GM23338 (cell line): ENCODE data around the gene COP1. TPM values are rescaled to one million over a fixed set of nuclear protein-coding genes. Genes with fewer than 3 reads are reported as not detected.

Source experiments
- ATAC-seq: fragments of 200-7000 bp; cut with Tn5 transposase; 3 replicates; pipeline ENCODE4 v1.9.1; 2020
- DNase-seq: peaks from one replicate; pipeline ENCODE4 v3.0.0-alpha.2; 2015; ENCODE audit warnings: low spot score
- H2AFZ ChIP-seq: fragments of 200-600 bp; sonication (generic); 2 replicates; pipeline ENCODE4 v1.8.0; 2016; ENCODE audit warnings: antibody characterized with exemption, mild to moderate bottlenecking, moderate library complexity
- H3F3A ChIP-seq: fragments of 200-600 bp; sonication (generic); replicated peaks from 2 replicates; pipeline ENCODE4 v1.8.0; 2017; ENCODE audit warnings: antibody characterized with exemption, mixed run types, low read depth
- H3K27ac ChIP-seq: fragments of 200-600 bp; sonication (generic); 2 replicates; pipeline ENCODE4 v1.6.1; 2016; ENCODE audit warnings: low read depth
- H3K27me3 ChIP-seq: fragments of 200-600 bp; sonication (generic); 2 replicates; pipeline ENCODE4 v1.8.0; 2016; ENCODE audit warnings: mild to moderate bottlenecking, mixed run types, moderate library complexity; ENCODE audit not compliant: insufficient read depth
- H3K36me3 ChIP-seq: fragments of 200-600 bp; sonication (generic); 2 replicates; pipeline ENCODE4 v1.8.0; 2016; ENCODE audit warnings: mild to moderate bottlenecking; ENCODE audit not compliant: insufficient read depth
- H3K4me1 ChIP-seq: fragments of 200-600 bp; sonication (generic); 2 replicates; pipeline ENCODE4 v1.8.0; 2016; ENCODE audit warnings: mild to moderate bottlenecking, moderate library complexity; ENCODE audit not compliant: insufficient read depth
- H3K4me2 ChIP-seq: fragments of 200-600 bp; sonication (generic); 2 replicates; pipeline ENCODE4 v1.7.1; 2017; ENCODE audit warnings: mixed run types
- H3K4me3 ChIP-seq: fragments of 200-600 bp; sonication (generic); 2 replicates; pipeline ENCODE4 v1.6.1; 2016; ENCODE audit warnings: mixed run types
- H3K79me2 ChIP-seq: fragments of 200-600 bp; sonication (generic); replicated peaks from 2 replicates; pipeline ENCODE4 v1.8.0; 2017; ENCODE audit warnings: mild to moderate bottlenecking; ENCODE audit not compliant: insufficient read depth
- H3K9me2 ChIP-seq: fragments of 200-600 bp; sonication (generic); 2 replicates; pipeline ENCODE4 v1.8.0; 2017; ENCODE audit not compliant: insufficient read depth
- H4K20me1 ChIP-seq: fragments of 200-600 bp; sonication (generic); replicated peaks from 2 replicates; pipeline ENCODE4 v1.8.0; 2017; ENCODE audit warnings: mild to moderate bottlenecking; ENCODE audit not compliant: insufficient read depth
- H3K27ac Mint-ChIP-seq: 2 replicates; pipeline ENCODE4 v1.8.0; 2020; ENCODE audit warnings: inconsistent platforms, mild to moderate bottlenecking, moderate library complexity, mixed read lengths
- H3K27me3 Mint-ChIP-seq: 3 replicates; pipeline ENCODE4 v1.8.0; 2022; ENCODE audit warnings: low read depth, mild to moderate bottlenecking, moderate library complexity, mixed read lengths, inconsistent platforms; ENCODE audit not compliant: insufficient read depth, poor library complexity
- H3K36me3 Mint-ChIP-seq: 3 replicates; pipeline ENCODE4 v1.8.0; 2021; ENCODE audit warnings: low read depth, mild to moderate bottlenecking, inconsistent platforms, moderate library complexity, mixed read lengths
- H3K4me1 Mint-ChIP-seq: 3 replicates; pipeline ENCODE4 v1.8.0; 2020; ENCODE audit warnings: mild to moderate bottlenecking, inconsistent platforms, mixed read lengths
- H3K4me3 Mint-ChIP-seq: 3 replicates; pipeline ENCODE4 v1.8.0; 2021; ENCODE audit warnings: moderate library complexity, mild to moderate bottlenecking, inconsistent platforms, mixed read lengths
- H3K9me3 Mint-ChIP-seq: 3 replicates; pipeline ENCODE4 v1.8.0; 2020; ENCODE audit warnings: moderate library complexity, mild to moderate bottlenecking, inconsistent platforms, mixed read lengths
- CREB1 ChIP-seq: fragments of 250-450 bp; sonication (Bioruptor Pico); IDR thresholded peaks from 2 replicates; pipeline ENCODE4 v1.5.0; 2020; ENCODE audit warnings: low read depth, mild to moderate bottlenecking, moderate library complexity
- ETS1 ChIP-seq: IDR thresholded peaks from 2 replicates; pipeline ENCODE4 v1.6.1; 2016; ENCODE audit warnings: antibody characterized with exemption
- EZH2phosphoT487 ChIP-seq: fragments of 200-600 bp; sonication (generic); IDR thresholded peaks from one replicate; pipeline ENCODE4 v1.8.1; 2018; ENCODE audit warnings: antibody characterized with exemption; ENCODE audit not compliant: unreplicated experiment
- JUNB ChIP-seq: IDR thresholded peaks from one replicate; pipeline ENCODE4 v1.6.1; 2016; ENCODE audit warnings: antibody characterized with exemption; ENCODE audit not compliant: unreplicated experiment
- NANOG ChIP-seq: IDR thresholded peaks from 2 replicates; pipeline ENCODE4 v1.6.1; 2016; ENCODE audit warnings: antibody characterized with exemption, borderline replicate concordance
- POLR2AphosphoS5 ChIP-seq: IDR thresholded peaks from 2 replicates; pipeline ENCODE4 v1.6.1; 2016; ENCODE audit warnings: antibody characterized with exemption, low read depth
- STAT1 ChIP-seq: IDR thresholded peaks from one replicate; pipeline ENCODE4 v1.6.1; 2016; ENCODE audit warnings: antibody characterized with exemption; ENCODE audit not compliant: unreplicated experiment
- ZNF331 ChIP-seq: fragments of 250-450 bp; sonication (Bioruptor Pico); IDR thresholded peaks from 2 replicates; pipeline ENCODE4 v1.5.0; 2020; ENCODE audit warnings: low read depth, mild to moderate bottlenecking, moderate library complexity
- polyA plus RNA-seq: library from polyadenylated mRNA; unstranded; fragments of >200 nt; fragmentation: Nextera tagmentation; extraction: Ambion mirVana; gene quantifications from 2 replicates; pipeline ENCODE4 v1.2.1, GENCODE V29; 2016
- total RNA-seq: library from RNA; depleted of rRNA; stranded (reverse); fragments of >200 nt; shearing (Covaris generic); gene quantifications from 2 replicates; pipeline ENCODE4 v1.2.3, GENCODE V29; 2014
- TF ChIP-seq, protein P1 (sequence below): fragments of 250-450 bp; sonication (Bioruptor Pico); IDR thresholded peaks from 2 replicates; pipeline ENCODE4 v1.5.0; 2020; ENCODE audit warnings: mild to moderate bottlenecking, moderate library complexity
- TF ChIP-seq, protein P2 (sequence below): IDR thresholded peaks from one replicate; pipeline ENCODE4 v1.6.1; 2018; ENCODE audit warnings: antibody characterized with exemption; ENCODE audit not compliant: unreplicated experiment

The COP1 gene
- total and polyA plus RNA-seq, 2 experiments from 2014 or later: 54.0 to 54.9 TPM

DNA sequence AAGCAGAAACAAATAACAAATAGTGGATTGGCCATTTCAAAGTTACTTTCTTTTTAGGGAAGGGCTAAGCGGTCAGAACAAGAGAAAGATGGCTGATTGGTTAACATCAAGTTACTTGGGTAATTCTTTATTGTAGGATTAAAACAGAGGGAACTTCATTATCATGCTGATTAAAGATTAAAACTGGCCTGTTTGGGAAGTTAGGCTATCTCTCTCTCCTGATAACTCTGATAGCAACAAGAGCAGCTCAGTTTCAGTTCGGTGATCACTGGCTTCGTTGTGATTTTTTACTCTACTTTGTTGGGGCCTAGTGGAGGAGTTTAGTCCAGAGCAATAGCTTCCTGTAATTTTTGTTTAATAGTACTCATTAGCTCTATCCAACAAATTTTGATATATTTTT is 20.5 kb upstream of the COP1 start (continued):
- TF ChIP-seq JUNB: no peak
- no peak for TF ChIP-seq ZNF331 (CRISPR knock-in tag)
- no peak for TF ChIP-seq NANOG

DNA sequence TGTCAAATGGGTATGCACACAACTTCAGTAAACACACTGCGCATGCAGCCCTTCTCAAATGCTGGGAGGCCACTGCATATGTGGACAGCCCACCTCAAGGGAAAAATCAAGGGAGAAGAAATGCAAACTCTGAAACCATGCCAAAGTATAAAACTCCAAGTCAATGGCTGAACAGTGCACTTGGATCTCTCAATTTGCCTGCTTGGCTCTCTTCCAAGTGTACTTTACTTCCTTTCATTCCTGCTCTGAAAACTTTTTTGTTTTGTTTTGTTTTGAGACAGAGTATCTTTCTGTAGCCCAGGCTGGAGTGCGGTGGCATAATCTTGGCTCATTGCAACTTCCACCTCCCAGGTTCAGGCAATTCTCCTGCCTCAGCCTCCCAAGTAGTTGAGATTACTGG is 18.8 kb upstream of the COP1 start:
- Histone ChIP-seq H4K20me1 (no peaks in the 10 kb centered on the region), H3K9me2 (no peaks in the 10 kb centered on the region), H2AFZ (peak overlapping the region; percentile 67; the same call in 1 of the 2 replicates), H3F3A (no peaks in the 10 kb centered on the region), H3K27ac (no peak overlapping the region), H3K27me3 (no peaks in the 10 kb centered on the region), H3K36me3 (no peaks in the 10 kb centered on the region), H3K4me1 (peaks cover 19% of the 10 kb centered on the region), H3K79me2 (no peaks in the 10 kb centered on the region), H3K4me3 (no peak overlapping the region), H3K4me2 (no peak overlapping the region)
- Mint-ChIP-seq H3K4me3 (no peak overlapping the region), H3K9me3 (no peaks in the 10 kb centered on the region), H3K27ac (no peak overlapping the region), H3K36me3 (no peaks in the 10 kb centered on the region; the same call in 2 of the 3 replicates), H3K4me1 (peaks cover 24% of the 10 kb centered on the region), H3K27me3 (peaks cover 3% of the 10 kb centered on the region)
- DNase-seq (no peak), ATAC-seq (no peak)
- TF ChIP-seq POLR2AphosphoS5 (no peak), EZH2phosphoT487 (no peak)

GRCh38 chr1:176225479-176225875 is 18.4 kb upstream of the COP1 start:
- Mint-ChIP-seq H3K27me3 (peaks cover 3% of the 10 kb centered on the region), H3K27ac (no peak overlapping the region), H3K9me3 (no peaks in the 10 kb centered on the region), H3K36me3 (no peaks in the 10 kb centered on the region; the same call in 2 of the 3 replicates), H3K4me3 (no peak overlapping the region), H3K4me1 (peaks cover 21% of the 10 kb centered on the region)
- ATAC-seq: peak; percentile 36; the same call in 1 of the 3 replicates
- no peaks in the 10 kb centered on the region for H4K20me1 ChIP-seq
- no peaks in the 10 kb centered on the region for H3K36me3 ChIP-seq
- no peak overlapping the region for H3K4me3 ChIP-seq
- H3K4me2 ChIP-seq: no peak overlapping the region
- H3K79me2 ChIP-seq: no peaks in the 10 kb centered on the region
- H3K9me2 ChIP-seq: no peaks in the 10 kb centered on the region
- H3F3A ChIP-seq: no peaks in the 10 kb centered on the region
- no peaks in the 10 kb centered on the region for H3K27me3 ChIP-seq
- no peak overlapping the region for H3K27ac ChIP-seq
- peak overlapping the region; percentile 67; the same call in 1 of the 2 replicates for H2AFZ ChIP-seq
- DNase-seq: peak; percentile 25
- peaks cover 19% of the 10 kb centered on the region for H3K4me1 ChIP-seq
- no peak for TF ChIP-seq ETS1
- TF ChIP-seq, protein P1, sequence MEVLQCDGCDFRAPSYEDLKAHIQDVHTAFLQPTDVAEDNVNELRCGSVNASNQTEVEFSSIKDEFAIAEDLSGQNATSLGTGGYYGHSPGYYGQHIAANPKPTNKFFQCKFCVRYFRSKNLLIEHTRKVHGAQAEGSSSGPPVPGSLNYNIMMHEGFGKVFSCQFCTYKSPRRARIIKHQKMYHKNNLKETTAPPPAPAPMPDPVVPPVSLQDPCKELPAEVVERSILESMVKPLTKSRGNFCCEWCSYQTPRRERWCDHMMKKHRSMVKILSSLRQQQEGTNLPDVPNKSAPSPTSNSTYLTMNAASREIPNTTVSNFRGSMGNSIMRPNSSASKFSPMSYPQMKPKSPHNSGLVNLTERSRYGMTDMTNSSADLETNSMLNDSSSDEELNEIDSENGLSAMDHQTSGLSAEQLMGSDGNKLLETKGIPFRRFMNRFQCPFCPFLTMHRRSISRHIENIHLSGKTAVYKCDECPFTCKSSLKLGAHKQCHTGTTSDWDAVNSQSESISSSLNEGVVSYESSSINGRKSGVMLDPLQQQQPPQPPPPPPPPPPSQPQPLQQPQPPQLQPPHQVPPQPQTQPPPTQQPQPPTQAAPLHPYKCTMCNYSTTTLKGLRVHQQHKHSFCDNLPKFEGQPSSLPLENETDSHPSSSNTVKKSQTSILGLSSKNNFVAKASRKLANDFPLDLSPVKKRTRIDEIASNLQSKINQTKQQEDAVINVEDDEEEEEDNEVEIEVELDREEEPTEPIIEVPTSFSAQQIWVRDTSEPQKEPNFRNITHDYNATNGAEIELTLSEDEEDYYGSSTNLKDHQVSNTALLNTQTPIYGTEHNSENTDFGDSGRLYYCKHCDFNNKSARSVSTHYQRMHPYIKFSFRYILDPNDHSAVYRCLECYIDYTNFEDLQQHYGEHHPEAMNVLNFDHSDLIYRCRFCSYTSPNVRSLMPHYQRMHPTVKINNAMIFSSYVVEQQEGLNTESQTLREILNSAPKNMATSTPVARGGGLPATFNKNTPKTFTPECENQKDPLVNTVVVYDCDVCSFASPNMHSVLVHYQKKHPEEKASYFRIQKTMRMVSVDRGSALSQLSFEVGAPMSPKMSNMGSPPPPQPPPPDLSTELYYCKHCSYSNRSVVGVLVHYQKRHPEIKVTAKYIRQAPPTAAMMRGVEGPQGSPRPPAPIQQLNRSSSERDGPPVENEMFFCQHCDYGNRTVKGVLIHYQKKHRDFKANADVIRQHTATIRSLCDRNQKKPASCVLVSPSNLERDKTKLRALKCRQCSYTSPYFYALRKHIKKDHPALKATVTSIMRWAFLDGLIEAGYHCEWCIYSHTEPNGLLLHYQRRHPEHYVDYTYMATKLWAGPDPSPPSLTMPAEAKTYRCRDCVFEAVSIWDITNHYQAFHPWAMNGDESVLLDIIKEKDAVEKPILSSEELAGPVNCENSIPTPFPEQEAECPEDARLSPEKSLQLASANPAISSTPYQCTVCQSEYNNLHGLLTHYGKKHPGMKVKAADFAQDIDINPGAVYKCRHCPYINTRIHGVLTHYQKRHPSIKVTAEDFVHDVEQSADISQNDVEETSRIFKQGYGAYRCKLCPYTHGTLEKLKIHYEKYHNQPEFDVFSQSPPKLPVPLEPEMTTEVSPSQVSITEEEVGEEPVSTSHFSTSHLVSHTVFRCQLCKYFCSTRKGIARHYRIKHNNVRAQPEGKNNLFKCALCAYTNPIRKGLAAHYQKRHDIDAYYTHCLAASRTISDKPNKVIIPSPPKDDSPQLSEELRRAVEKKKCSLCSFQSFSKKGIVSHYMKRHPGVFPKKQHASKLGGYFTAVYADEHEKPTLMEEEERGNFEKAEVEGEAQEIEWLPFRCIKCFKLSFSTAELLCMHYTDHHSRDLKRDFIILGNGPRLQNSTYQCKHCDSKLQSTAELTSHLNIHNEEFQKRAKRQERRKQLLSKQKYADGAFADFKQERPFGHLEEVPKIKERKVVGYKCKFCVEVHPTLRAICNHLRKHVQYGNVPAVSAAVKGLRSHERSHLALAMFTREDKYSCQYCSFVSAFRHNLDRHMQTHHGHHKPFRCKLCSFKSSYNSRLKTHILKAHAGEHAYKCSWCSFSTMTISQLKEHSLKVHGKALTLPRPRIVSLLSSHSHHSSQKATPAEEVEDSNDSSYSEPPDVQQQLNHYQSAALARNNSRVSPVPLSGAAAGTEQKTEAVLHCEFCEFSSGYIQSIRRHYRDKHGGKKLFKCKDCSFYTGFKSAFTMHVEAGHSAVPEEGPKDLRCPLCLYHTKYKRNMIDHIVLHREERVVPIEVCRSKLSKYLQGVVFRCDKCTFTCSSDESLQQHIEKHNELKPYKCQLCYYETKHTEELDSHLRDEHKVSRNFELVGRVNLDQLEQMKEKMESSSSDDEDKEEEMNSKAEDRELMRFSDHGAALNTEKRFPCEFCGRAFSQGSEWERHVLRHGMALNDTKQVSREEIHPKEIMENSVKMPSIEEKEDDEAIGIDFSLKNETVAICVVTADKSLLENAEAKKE (CRISPR knock-in tag): no peak
- no peak for TF ChIP-seq EZH2phosphoT487
- TF ChIP-seq, protein P2, sequence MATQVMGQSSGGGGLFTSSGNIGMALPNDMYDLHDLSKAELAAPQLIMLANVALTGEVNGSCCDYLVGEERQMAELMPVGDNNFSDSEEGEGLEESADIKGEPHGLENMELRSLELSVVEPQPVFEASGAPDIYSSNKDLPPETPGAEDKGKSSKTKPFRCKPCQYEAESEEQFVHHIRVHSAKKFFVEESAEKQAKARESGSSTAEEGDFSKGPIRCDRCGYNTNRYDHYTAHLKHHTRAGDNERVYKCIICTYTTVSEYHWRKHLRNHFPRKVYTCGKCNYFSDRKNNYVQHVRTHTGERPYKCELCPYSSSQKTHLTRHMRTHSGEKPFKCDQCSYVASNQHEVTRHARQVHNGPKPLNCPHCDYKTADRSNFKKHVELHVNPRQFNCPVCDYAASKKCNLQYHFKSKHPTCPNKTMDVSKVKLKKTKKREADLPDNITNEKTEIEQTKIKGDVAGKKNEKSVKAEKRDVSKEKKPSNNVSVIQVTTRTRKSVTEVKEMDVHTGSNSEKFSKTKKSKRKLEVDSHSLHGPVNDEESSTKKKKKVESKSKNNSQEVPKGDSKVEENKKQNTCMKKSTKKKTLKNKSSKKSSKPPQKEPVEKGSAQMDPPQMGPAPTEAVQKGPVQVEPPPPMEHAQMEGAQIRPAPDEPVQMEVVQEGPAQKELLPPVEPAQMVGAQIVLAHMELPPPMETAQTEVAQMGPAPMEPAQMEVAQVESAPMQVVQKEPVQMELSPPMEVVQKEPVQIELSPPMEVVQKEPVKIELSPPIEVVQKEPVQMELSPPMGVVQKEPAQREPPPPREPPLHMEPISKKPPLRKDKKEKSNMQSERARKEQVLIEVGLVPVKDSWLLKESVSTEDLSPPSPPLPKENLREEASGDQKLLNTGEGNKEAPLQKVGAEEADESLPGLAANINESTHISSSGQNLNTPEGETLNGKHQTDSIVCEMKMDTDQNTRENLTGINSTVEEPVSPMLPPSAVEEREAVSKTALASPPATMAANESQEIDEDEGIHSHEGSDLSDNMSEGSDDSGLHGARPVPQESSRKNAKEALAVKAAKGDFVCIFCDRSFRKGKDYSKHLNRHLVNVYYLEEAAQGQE: no peak
- no peak for TF ChIP-seq NANOG
- TF ChIP-seq STAT1: no peak
- TF ChIP-seq CREB1 (CRISPR knock-in tag): no peak
